Fibroblast of lung (primary cell): Measurements from ENCODE around the gene DAPK1. TPM values are rescaled to one million over a fixed set of nuclear protein-coding genes. Genes with fewer than 3 reads are reported as not detected.

Experiments
- DNase-seq, 2 donors: peaks; one replicate each; pipeline versions ENCODE4 v3.0.0 to v3.0.0-alpha.2; 2010; ENCODE audit warnings: low read depth in 2 of 2
- H2AFZ ChIP-seq: 2 replicates; pipeline ENCODE4 v1.5.1; 2012; ENCODE audit warnings: low read length, control low read depth, inconsistent platforms
- H3K27ac ChIP-seq: 2 replicates; pipeline ENCODE4 v1.5.1; 2011; ENCODE audit warnings: low read length, control low read depth; ENCODE audit not compliant: insufficient read depth
- H3K27me3 ChIP-seq: 2 replicates; pipeline ENCODE4 v1.5.1; 2011; ENCODE audit warnings: mild to moderate bottlenecking, low read length; ENCODE audit not compliant: control insufficient read depth, insufficient read depth
- H3K36me3 ChIP-seq: 2 replicates; pipeline ENCODE4 v1.5.1; 2011; ENCODE audit warnings: low read length; ENCODE audit not compliant: control insufficient read depth, insufficient read depth
- H3K4me1 ChIP-seq: 2 replicates; pipeline ENCODE4 v1.5.1; 2011; ENCODE audit warnings: low read length; ENCODE audit not compliant: control insufficient read depth, insufficient read depth; ENCODE audit errors: extremely low read depth
- H3K4me2 ChIP-seq: 2 replicates; pipeline ENCODE4 v1.5.1; 2011; ENCODE audit warnings: low read length, control low read depth; ENCODE audit not compliant: insufficient read depth; ENCODE audit errors: extremely low read depth
- H3K4me3 ChIP-seq, 4 experiments: fragments of 200-600 bp in 1 of 4; sonication (generic) in 1 of 4; replicated peaks in 1 of 4; 2 replicates each; pipeline ENCODE4 v1.5.1; 2011 to 2016; ENCODE audit warnings: low read length in 4 of 4, low read depth in 3 of 4, mild to moderate bottlenecking in 3 of 4, control low read depth in 2 of 4, inconsistent platforms in 1 of 4, mixed read lengths in 1 of 4; ENCODE audit not compliant: insufficient read depth in 1 of 4; ENCODE audit errors: control extremely low read depth in 1 of 4
- H3K79me2 ChIP-seq: 2 replicates; pipeline ENCODE4 v1.5.1; 2012; ENCODE audit warnings: mild to moderate bottlenecking, low read length, inconsistent platforms; ENCODE audit not compliant: control insufficient read depth, insufficient read depth
- H3K9ac ChIP-seq: 2 replicates; pipeline ENCODE4 v1.5.1; 2011; ENCODE audit warnings: mild to moderate bottlenecking, low read length, control low read depth; ENCODE audit not compliant: insufficient read depth
- H3K9me3 ChIP-seq: 2 replicates; pipeline ENCODE4 v1.5.1; 2012; ENCODE audit warnings: low read depth, low read length; ENCODE audit not compliant: control insufficient read depth, insufficient read depth
- H4K20me1 ChIP-seq: 2 replicates; pipeline ENCODE4 v1.5.1; 2011; ENCODE audit warnings: low read length; ENCODE audit not compliant: control insufficient read depth, insufficient read depth; ENCODE audit errors: extremely low read depth
- CTCF ChIP-seq, 2 donors: IDR thresholded peaks in 1 of 2; conservative IDR thresholded peaks in 1 of 2; 1 replicate in 1 of 2; 2 replicates in 1 of 2; pipeline ENCODE4 v1.5.1; 2011 to 2012; ENCODE audit warnings: low read length in 2 of 2, control low read depth in 1 of 2, inconsistent platforms in 1 of 2, low read depth in 1 of 2, mild to moderate bottlenecking in 1 of 2
- EZH2 ChIP-seq: IDR thresholded peaks from 2 replicates; pipeline ENCODE4 v1.5.1; 2012; ENCODE audit warnings: low read length, control low read depth, mild to moderate bottlenecking; ENCODE audit errors: missing control alignments
- polyA plus RNA-seq, 2 donors: library from polyadenylated mRNA; depleted of rRNA in 1 of 2; stranded (reverse) in 1 of 2; unstranded in 1 of 2; fragments of >200 nt; gene quantifications; 2 replicates each; pipeline ENCODE4 v1.2.1, GENCODE V29; 2011 to 2012; ENCODE audit warnings: missing spikeins in 1 of 2
- total RNA-seq: library from RNA; depleted of rRNA; stranded (reverse); fragments of >200 nt; gene quantifications from 2 replicates; pipeline ENCODE4 v1.2.1, GENCODE V29; 2014

DAPK1 gene
- total and polyA plus RNA-seq, 2 donors (not counting 1 experiment from before 2014, with no cell fraction given): 1.1 to 15.5 TPM

- DNase-seq: no peak
- Histone ChIP-seq H3K4me1 (no peaks in the 10 kb centered on the region), H2AFZ (no peak overlapping the region), H4K20me1 (no peaks in the 10 kb centered on the region), H3K4me2 (no peak overlapping the region), H3K9me3 (no peaks in the 10 kb centered on the region), H3K9ac (no peak overlapping the region), H3K79me2 (no peaks in the 10 kb centered on the region), H3K36me3 (no peaks in the 10 kb centered on the region), H3K27ac (no peak overlapping the region), H3K4me3 (no peak overlapping the region), H3K27me3 (no peaks in the 10 kb centered on the region)
- no peak for TF ChIP-seq EZH2
- no peak for TF ChIP-seq CTCF (conservative IDR thresholded peaks at IDR 0.05 in 1 of 2, IDR thresholded peaks at IDR 0.05 in 1 of 2; ENCODE audit: low read depth in 1 of 2, low read length in 2 of 2)
These were observed 106.3 kb downstream of the DAPK1 start for GRCh38 chr9:87603854-87604490.

GRCh38 chr9:87604886-87605588 lies 107.4 kb downstream of the DAPK1 start:
- no peaks in the 10 kb centered on the region for H3K27me3 ChIP-seq
- no peaks in the 10 kb centered on the region for H3K79me2 ChIP-seq
- no peaks in the 10 kb centered on the region for H3K4me1 ChIP-seq
- H2AFZ ChIP-seq: no peak overlapping the region
- no peak overlapping the region for H3K27ac ChIP-seq
- H3K4me2 ChIP-seq: no peak overlapping the region
- no peaks in the 10 kb centered on the region for H3K9me3 ChIP-seq
- no peaks in the 10 kb centered on the region for H4K20me1 ChIP-seq
- TF ChIP-seq CTCF (conservative IDR thresholded peaks at IDR 0.05 in 1 of 2, IDR thresholded peaks at IDR 0.05 in 1 of 2; ENCODE audit: low read depth in 1 of 2, low read length in 2 of 2) (no peak), EZH2 (no peak)
- no peaks in the 10 kb centered on the region for H3K36me3 ChIP-seq
- no peak overlapping the region for H3K9ac ChIP-seq
- H3K4me3 ChIP-seq: no peak overlapping the region
- no peak for DNase-seq

DNA sequence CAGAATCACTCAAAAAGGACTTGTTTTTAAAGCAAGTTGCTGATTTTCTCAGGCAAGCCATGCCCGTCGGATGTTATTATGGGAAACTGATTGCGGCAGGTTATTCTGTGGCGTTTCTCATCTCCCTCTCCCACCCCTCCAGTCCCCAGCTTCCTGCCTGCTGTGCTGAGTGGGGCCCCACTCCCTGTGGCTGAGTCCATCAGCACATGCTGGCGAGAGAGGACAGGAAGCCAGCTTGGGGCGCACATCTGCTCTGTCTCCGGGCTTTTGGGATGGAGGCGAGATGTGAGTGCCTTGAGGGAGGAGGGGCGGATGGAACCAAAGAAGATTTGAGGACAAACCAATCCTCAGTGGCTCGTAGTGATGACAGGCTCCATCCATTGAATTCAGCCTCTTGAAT lies 108.0 kb downstream of the DAPK1 start:
- Histone ChIP-seq H3K9me3 (no peaks in the 10 kb centered on the region), H4K20me1 (no peaks in the 10 kb centered on the region), H3K4me3 (no peak overlapping the region), H3K79me2 (no peaks in the 10 kb centered on the region), H3K27ac (no peak overlapping the region), H3K4me1 (no peaks in the 10 kb centered on the region), H3K4me2 (no peak overlapping the region), H3K27me3 (no peaks in the 10 kb centered on the region), H3K9ac (no peak overlapping the region), H2AFZ (no peak overlapping the region), H3K36me3 (no peaks in the 10 kb centered on the region)
- TF ChIP-seq CTCF (conservative IDR thresholded peaks at IDR 0.05 in 1 of 2, IDR thresholded peaks at IDR 0.05 in 1 of 2; ENCODE audit: low read depth in 1 of 2, low read length in 2 of 2) (no peak), EZH2 (no peak)
- no peak for DNase-seq
